ENCODE measurements around the gene MYO19.

Gene MYO19

DNA sequence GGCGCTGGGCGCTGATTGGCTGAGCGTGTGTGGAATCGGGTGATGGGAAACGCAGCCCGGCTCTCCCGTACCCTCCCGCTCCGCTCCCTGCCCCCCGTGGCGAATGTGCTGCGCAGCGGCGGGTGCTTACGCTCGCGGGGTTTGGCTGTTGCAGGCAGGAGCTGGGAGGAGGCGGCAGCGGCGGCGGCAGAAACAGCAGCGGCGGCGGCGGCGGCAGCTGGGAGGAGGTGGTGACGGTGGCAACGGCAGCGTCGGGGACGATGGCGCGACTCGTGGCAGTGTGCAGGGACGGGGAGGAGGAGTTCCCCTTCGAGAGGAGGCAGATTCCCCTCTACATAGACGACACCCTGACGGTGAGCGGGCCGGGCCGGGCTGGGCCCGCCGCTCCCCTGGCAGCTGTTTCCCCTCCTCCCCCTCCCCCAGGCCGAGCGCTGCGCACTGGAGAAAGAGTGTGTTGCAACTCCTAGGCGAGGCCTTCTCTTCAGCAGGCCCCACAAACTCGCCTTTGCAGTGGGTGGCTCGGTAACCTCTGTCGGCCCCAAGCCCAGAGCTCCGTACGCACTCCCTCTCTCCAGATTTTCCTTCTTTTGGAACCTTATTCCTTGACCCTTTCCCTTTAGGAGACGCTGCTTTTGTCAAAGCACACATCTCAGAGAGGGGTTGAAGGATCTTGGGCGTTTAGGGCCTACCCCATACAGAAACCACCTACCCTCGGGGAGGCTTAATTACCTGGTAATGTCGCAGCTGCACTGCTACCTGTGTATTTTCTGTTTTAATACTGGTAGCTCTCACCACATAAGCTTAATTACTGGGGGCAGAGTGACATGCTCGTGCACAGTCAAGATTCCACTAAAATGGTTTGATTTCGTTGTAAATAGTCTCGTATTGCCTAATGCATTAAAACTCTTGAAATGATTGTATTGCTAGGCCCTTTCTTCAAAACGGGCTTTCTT is 11.1 kb upstream of the MYO19 start:
- Histone ChIP-seq H3K27me3 (ENCODE audit: control insufficient read depth, insufficient read depth, low read length) (no peaks in the 10 kb centered on the region), H3K27ac (ENCODE audit: low read depth, low read length) (peak overlapping the region; percentile 90), H3K9ac (ENCODE audit: low read length) (peak overlapping the region; percentile 79), H3K36me3 (ENCODE audit: control insufficient read depth, insufficient read depth, low read length) (no peaks in the 10 kb centered on the region), H3K4me3 (ENCODE audit: low read length) (peak overlapping the region; percentile 69), H3K4me1 (ENCODE audit: control insufficient read depth, insufficient read depth, low read length) (peaks cover 19% of the 10 kb centered on the region)

DNA sequence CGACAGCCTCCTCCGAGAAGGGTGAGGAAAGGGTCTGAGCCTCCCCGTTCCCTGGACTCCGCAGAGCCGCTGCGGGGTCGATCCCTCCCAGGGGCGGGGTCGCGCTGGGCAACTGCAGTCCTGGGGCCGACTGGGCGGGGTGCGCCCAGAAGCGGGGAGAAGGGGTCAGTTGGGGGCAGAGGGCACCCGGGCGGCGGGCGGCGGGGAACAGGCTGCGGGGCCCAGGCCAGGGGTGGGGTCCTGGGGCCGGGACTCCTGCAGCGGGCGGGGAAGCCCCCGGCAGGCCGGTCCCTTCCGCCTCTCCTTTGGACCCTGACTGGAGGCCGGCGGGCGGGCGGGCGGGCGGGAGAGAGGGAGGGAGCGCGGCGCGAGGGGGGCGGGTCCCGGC is 10.4 kb upstream of the MYO19 start:
- Histone ChIP-seq H3K36me3 (ENCODE audit: control insufficient read depth, insufficient read depth, low read length) (no peaks in the 10 kb centered on the region), H3K27me3 (ENCODE audit: control insufficient read depth, insufficient read depth, low read length) (no peaks in the 10 kb centered on the region), H3K9ac (ENCODE audit: low read length) (peak overlapping the region; percentile 94), H3K4me1 (ENCODE audit: control insufficient read depth, insufficient read depth, low read length) (peaks cover 19% of the 10 kb centered on the region), H3K27ac (ENCODE audit: low read depth, low read length) (peak overlapping the region; percentile 88), H3K4me3 (ENCODE audit: low read length) (peak overlapping the region; percentile 88)

GRCh38 chr17:36544307-36545076 is 9.8 kb upstream of the MYO19 start, which contains the start of gene GGNBP2:
Gene GGNBP2, plus strand, starts transcription at chr17:36544919. Its CDS starts 806 bp downstream, at chr17:36545725.
- H3K4me1 ChIP-seq (ENCODE audit: control insufficient read depth, insufficient read depth, low read length): peaks cover 19% of the 10 kb centered on the region
- H3K4me3 ChIP-seq (ENCODE audit: low read length): peak within 1 kb of the TSS; percentile 88
- H3K27ac ChIP-seq (ENCODE audit: low read depth, low read length): peak within 1 kb of the TSS; percentile 90
- peak within 1 kb of the TSS; percentile 94 for H3K9ac ChIP-seq (ENCODE audit: low read length)
- no peaks in the 10 kb centered on the region for H3K27me3 ChIP-seq (ENCODE audit: control insufficient read depth, insufficient read depth, low read length)
- H3K36me3 ChIP-seq (ENCODE audit: control insufficient read depth, insufficient read depth, low read length): no peaks in the 10 kb centered on the region

GRCh38 chr17:36544044-36544306 is 9.3 kb upstream of the MYO19 start:
- Histone ChIP-seq H3K9ac (ENCODE audit: low read length) (peak overlapping the region; percentile 72), H3K27me3 (ENCODE audit: control insufficient read depth, insufficient read depth, low read length) (no peaks in the 10 kb centered on the region), H3K4me3 (ENCODE audit: low read length) (peak overlapping the region; percentile 79), H3K36me3 (ENCODE audit: control insufficient read depth, insufficient read depth, low read length) (no peaks in the 10 kb centered on the region), H3K4me1 (ENCODE audit: control insufficient read depth, insufficient read depth, low read length) (peaks cover 19% of the 10 kb centered on the region), H3K27ac (ENCODE audit: low read depth, low read length) (peak overlapping the region; percentile 88)

DNA sequence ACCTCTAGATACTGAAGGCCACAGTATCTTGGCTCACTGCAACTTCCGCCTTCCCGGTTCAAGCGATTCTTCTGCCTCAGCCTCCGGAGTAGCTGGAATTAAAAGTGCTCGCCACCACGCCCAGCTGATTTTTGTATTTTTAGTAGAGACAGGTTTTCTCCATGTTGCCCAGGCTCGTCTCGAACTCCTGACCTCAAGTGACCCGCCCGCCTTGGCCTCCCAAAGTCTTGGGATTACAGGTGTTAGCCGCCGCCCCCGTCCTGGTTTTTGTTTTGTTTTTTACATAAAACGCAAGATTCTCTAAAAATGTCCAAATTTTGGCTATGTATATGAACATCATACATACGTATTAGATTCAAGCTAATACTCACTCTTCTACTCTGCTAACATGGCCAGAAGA is 8.1 kb upstream of the MYO19 start:
- Histone ChIP-seq H3K27me3 (ENCODE audit: control insufficient read depth, insufficient read depth, low read length) (no peaks in the 10 kb centered on the region), H3K27ac (ENCODE audit: low read depth, low read length) (no peak overlapping the region), H3K36me3 (ENCODE audit: control insufficient read depth, insufficient read depth, low read length) (no peaks in the 10 kb centered on the region), H3K9ac (ENCODE audit: low read length) (no peak overlapping the region), H3K4me1 (ENCODE audit: control insufficient read depth, insufficient read depth, low read length) (peaks cover 19% of the 10 kb centered on the region), H3K4me3 (ENCODE audit: low read length) (no peak overlapping the region)

- Histone ChIP-seq H3K9ac (ENCODE audit: low read length) (no peak overlapping the region), H3K27me3 (ENCODE audit: control insufficient read depth, insufficient read depth, low read length) (no peaks in the 10 kb centered on the region), H3K27ac (ENCODE audit: low read depth, low read length) (no peak overlapping the region), H3K4me1 (ENCODE audit: control insufficient read depth, insufficient read depth, low read length) (peaks cover 3% of the 10 kb centered on the region), H3K36me3 (ENCODE audit: control insufficient read depth, insufficient read depth, low read length) (no peaks in the 10 kb centered on the region), H3K4me3 (ENCODE audit: low read length) (no peak overlapping the region)
Observed at GRCh38 chr17:36540696-36541095, 6.0 kb upstream of the MYO19 start.

DNA sequence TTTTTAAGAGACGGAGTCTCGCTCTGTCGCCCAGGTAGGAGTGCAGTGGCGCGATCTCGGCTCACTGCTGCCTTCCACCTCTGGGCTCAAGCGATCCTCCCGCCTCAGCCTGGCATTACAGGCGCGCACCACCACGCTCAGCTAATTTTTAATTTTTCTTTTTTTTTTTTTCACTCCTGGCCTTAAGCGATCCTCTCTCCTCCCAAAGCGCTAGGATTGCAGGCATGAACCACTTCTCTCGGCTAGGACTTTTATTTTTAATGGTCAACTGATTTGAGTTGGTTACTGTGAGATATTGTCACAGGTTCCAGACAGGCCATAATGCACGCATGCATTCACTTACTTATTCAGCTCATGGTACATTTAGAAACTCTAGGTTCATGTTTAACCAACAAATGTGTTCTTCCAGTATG is 1.0 kb upstream of the MYO19 start:
- H3K36me3 ChIP-seq (ENCODE audit: control insufficient read depth, insufficient read depth, low read length): peaks cover 2% of the 10 kb centered on the region
- H3K9ac ChIP-seq (ENCODE audit: low read length): peak overlapping the region; percentile 16

DNA sequence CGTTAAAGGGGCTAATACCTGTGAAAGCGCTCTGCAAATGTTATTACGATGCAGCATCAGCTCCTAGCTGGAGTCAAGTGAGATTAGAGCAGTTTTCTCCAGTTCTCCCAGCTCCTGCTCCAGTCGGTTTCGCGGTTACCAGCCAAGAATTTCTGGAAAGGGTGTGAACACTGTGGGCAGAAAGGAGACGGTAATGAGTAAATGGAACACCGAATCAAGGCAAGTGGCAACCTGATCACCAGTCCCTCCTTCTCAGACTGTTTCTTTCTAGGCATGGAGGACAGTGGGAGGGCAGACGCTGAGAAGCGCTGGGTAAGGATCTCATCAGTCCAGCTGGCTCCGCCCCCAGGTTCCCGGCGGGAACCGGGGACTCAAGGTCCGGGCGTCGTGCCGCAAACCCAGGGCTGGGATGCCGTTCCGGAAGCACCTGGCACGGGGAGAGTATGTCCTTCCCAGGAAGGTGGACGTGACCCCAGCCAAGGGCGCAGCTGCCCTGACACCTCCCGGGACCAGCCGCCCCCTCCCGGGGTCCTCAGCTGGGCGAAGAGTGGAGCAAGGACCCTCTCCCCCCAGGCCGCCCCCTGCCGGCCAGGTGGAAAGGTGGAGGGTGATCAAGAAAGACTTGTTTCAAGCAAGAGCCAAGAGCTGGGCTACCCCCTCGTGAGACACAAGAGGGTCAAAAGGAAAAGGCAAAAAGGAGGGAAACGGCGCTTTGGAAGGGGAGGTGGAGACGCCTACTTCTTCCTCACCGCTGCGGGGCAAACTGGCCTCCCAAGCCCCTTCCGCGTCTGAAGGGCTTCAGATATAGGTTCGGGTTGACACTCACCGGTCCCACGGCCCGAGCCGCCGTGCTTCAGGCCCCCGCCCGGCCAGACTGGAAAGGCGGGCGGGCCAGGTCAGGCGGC is 481 bp downstream of the MYO19 start:
- H3K4me3 ChIP-seq (ENCODE audit: low read length): peak overlapping the region; percentile 79
- H3K27me3 ChIP-seq (ENCODE audit: control insufficient read depth, insufficient read depth, low read length): no peaks in the 10 kb centered on the region
- peak overlapping the region; percentile 91 for H3K27ac ChIP-seq (ENCODE audit: low read depth, low read length)
- H3K36me3 ChIP-seq (ENCODE audit: control insufficient read depth, insufficient read depth, low read length): peaks cover 2% of the 10 kb centered on the region
- peak overlapping the region; percentile 69 for H3K9ac ChIP-seq (ENCODE audit: low read length)
- peaks cover 3% of the 10 kb centered on the region for H3K4me1 ChIP-seq (ENCODE audit: control insufficient read depth, insufficient read depth, low read length)

More for the DNA sequence above, 1.0 kb upstream of the MYO19 start:
- H3K4me3 ChIP-seq (ENCODE audit: low read length): peak overlapping the region; percentile 79
- H3K27me3 ChIP-seq (ENCODE audit: control insufficient read depth, insufficient read depth, low read length): no peaks in the 10 kb centered on the region
- H3K4me1 ChIP-seq (ENCODE audit: control insufficient read depth, insufficient read depth, low read length): peaks cover 3% of the 10 kb centered on the region
- peak overlapping the region; percentile 91 for H3K27ac ChIP-seq (ENCODE audit: low read depth, low read length)

DNA sequence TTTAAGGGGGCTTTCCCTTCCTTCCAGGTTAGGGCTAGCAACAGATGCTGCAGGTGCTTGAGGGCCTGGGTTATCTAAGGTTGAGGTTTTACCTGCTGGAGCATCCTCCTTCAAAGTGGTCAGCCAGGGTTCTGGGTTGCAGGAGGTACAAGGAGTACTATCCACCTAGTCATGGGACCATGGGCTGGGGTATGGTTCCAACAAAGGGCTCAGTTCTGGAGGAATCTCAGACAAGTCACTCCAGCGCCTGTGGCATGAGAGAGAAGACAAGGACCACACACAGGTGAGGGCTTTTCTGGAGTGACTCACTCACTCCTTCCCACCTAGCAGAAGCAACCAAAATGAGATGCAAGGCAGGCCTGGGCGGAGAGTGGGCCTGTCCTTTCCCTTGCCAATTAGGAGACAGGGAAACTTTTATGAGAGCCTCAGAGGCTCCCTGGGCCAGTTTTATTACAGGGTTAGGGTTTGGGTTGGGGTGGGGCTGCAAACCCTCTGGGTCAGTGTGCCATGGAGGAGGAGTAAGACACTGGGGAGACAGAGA is 2.2 kb downstream of the MYO19 start:
- Histone ChIP-seq H3K9ac (ENCODE audit: low read length) (no peak overlapping the region), H3K27ac (ENCODE audit: low read depth, low read length) (no peak overlapping the region), H3K4me3 (ENCODE audit: low read length) (no peak overlapping the region), H3K27me3 (ENCODE audit: control insufficient read depth, insufficient read depth, low read length) (no peaks in the 10 kb centered on the region), H3K36me3 (ENCODE audit: control insufficient read depth, insufficient read depth, low read length) (peaks cover 7% of the 10 kb centered on the region), H3K4me1 (ENCODE audit: control insufficient read depth, insufficient read depth, low read length) (peaks cover 3% of the 10 kb centered on the region)

GRCh38 chr17:36529121-36529520 is 5.5 kb downstream of the MYO19 start:
- Histone ChIP-seq H3K4me1 (ENCODE audit: control insufficient read depth, insufficient read depth, low read length) (no peaks in the 10 kb centered on the region), H3K27me3 (ENCODE audit: control insufficient read depth, insufficient read depth, low read length) (no peaks in the 10 kb centered on the region), H3K36me3 (ENCODE audit: control insufficient read depth, insufficient read depth, low read length) (peaks cover 23% of the 10 kb centered on the region), H3K9ac (ENCODE audit: low read length) (no peak overlapping the region), H3K4me3 (ENCODE audit: low read length) (no peak overlapping the region), H3K27ac (ENCODE audit: low read depth, low read length) (no peak overlapping the region)

- no peak overlapping the region for H3K9ac ChIP-seq (ENCODE audit: low read length)
- no peak overlapping the region for H3K27ac ChIP-seq (ENCODE audit: low read depth, low read length)
- H3K27me3 ChIP-seq (ENCODE audit: control insufficient read depth, insufficient read depth, low read length): no peaks in the 10 kb centered on the region
- no peak overlapping the region for H3K4me3 ChIP-seq (ENCODE audit: low read length)
- H3K4me1 ChIP-seq (ENCODE audit: control insufficient read depth, insufficient read depth, low read length): no peaks in the 10 kb centered on the region
- H3K36me3 ChIP-seq (ENCODE audit: control insufficient read depth, insufficient read depth, low read length): peaks cover 23% of the 10 kb centered on the region
Observed at GRCh38 chr17:36527621-36528250, 6.9 kb downstream of the MYO19 start.

Data from rectal smooth muscle tissue (tissue), 1 donor.